Measurements from ENCODE around the gene OR8B4. TPM values are rescaled to one million over a fixed set of nuclear protein-coding genes. Genes with fewer than 3 reads are reported as not detected.

Gene OR8B4, protein sequence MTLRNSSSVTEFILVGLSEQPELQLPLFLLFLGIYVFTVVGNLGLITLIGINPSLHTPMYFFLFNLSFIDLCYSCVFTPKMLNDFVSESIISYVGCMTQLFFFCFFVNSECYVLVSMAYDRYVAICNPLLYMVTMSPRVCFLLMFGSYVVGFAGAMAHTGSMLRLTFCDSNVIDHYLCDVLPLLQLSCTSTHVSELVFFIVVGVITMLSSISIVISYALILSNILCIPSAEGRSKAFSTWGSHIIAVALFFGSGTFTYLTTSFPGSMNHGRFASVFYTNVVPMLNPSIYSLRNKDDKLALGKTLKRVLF
- polyA plus RNA-seq, result not detected

DNA sequence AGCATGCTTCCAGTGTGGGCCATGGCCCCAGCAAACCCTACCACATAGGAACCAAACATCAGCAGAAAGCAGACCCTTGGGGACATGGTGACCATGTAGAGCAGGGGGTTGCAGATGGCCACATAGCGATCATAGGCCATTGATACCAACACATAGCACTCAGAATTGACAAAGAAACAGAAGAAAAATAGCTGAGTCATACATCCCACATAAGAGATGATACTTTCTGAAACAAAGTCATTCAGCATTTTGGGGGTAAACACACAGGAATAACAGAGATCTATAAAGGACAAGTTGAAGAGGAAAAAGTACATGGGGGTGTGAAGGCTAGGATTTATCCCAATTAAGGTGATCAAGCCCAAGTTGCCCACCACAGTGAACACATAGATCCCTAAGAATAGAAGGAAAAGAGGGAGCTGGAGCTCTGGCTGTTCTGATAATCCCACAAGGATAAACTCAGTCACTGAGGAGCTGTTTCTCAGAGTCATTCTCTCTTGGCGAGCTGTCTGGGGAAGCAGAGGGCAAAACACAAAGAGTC is at the start of gene OR8B4:
Gene OR8B4 (minus strand): TSS at position 488 of the 538 bp plus-strand sequence. CDS start 0 bp downstream, at position 488.
- WGBS, 2 donors, result 83 to 84% methylated on average over 2 of the region's 2 CpGs

DNA sequence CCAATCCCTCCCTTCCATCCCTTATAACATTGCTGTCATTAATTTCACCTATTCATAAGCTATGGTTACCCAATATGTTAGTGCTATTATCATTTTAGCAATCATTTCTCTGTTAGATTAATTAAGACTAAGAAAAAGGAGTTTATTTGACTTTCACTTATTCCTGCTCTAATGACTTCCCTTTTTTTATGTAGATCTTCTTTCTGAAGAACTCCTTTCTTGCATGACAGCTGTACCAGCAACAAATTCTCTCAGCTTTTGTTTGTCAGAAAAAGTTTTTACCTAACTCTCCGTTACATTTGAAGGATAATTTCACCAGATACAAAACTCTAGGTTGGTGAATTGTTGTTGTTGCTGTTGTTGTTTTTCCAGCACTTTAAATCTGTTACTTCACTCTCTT is 49.4 kb upstream of the OR8B4 start:
- Histone ChIP-seq H3K4me3 (ENCODE audit: low read depth in 1 of 2, low read length in 2 of 2) (no peak overlapping the region), H3K4me1 (ENCODE audit: control insufficient read depth in 2 of 2, insufficient read depth in 2 of 2, low read length in 1 of 2) (no peaks in the 10 kb centered on the region), H3K27me3 (ENCODE audit: control insufficient read depth in 1 of 2, insufficient read depth in 2 of 2, low read length in 2 of 2) (peaks cover 0 to 2% of the 10 kb centered on the region in 2 donors), H3K36me3 (ENCODE audit: control insufficient read depth in 2 of 2, insufficient read depth in 2 of 2, low read length in 1 of 2) (no peaks in the 10 kb centered on the region), H3K27ac (ENCODE audit: low read depth in 2 of 2, low read length in 1 of 2) (no peak overlapping the region), H3K9me3 (ENCODE audit: control insufficient read depth in 2 of 2, insufficient read depth in 1 of 2, low read depth in 1 of 2, low read length in 1 of 2) (no peaks in the 10 kb centered on the region)
- 59 to 63% methylated on average over 1 of the region's 1 CpG for WGBS, 2 donors

More for the DNA sequence above, at the start of gene OR8B4:
- no peaks in the 10 kb centered on the region for H3K36me3 ChIP-seq (ENCODE audit: control insufficient read depth in 2 of 2, insufficient read depth in 2 of 2, low read length in 1 of 2)
- no peak within 1 kb of the TSS for H3K27ac ChIP-seq (ENCODE audit: low read depth in 2 of 2, low read length in 1 of 2)
- no peaks in the 10 kb centered on the region for H3K27me3 ChIP-seq (ENCODE audit: control insufficient read depth in 1 of 2, insufficient read depth in 2 of 2, low read length in 2 of 2)
- H3K4me3 ChIP-seq (ENCODE audit: low read depth in 1 of 2, low read length in 2 of 2), result no peak within 1 kb of the TSS
- H3K4me1 ChIP-seq (ENCODE audit: control insufficient read depth in 2 of 2, insufficient read depth in 2 of 2, low read length in 1 of 2), result no peaks in the 10 kb centered on the region
- H3K9me3 ChIP-seq (ENCODE audit: control insufficient read depth in 2 of 2, insufficient read depth in 1 of 2, low read depth in 1 of 2, low read length in 1 of 2), result no peaks in the 10 kb centered on the region

- Histone ChIP-seq H3K4me3 (ENCODE audit: low read depth in 1 of 2, low read length in 2 of 2) (no peak overlapping the region), H3K9me3 (ENCODE audit: control insufficient read depth in 2 of 2, insufficient read depth in 1 of 2, low read depth in 1 of 2, low read length in 1 of 2) (no peaks in the 10 kb centered on the region), H3K4me1 (ENCODE audit: control insufficient read depth in 2 of 2, insufficient read depth in 2 of 2, low read length in 1 of 2) (no peaks in the 10 kb centered on the region), H3K36me3 (ENCODE audit: control insufficient read depth in 2 of 2, insufficient read depth in 2 of 2, low read length in 1 of 2) (no peaks in the 10 kb centered on the region), H3K27me3 (ENCODE audit: control insufficient read depth in 1 of 2, insufficient read depth in 2 of 2, low read length in 2 of 2) (peaks cover 0 to 3% of the 10 kb centered on the region in 2 donors), H3K27ac (ENCODE audit: low read depth in 2 of 2, low read length in 1 of 2) (no peak overlapping the region)
- 65 to 74% methylated on average over 1 of the region's 1 CpG for WGBS, 2 donors
Measured at GRCh38 chr11:124473476-124473875, 48.8 kb upstream of the OR8B4 start.

GRCh38 chr11:124470561-124471227 is 46.0 kb upstream of the OR8B4 start:
- no peaks in the 10 kb centered on the region for H3K4me1 ChIP-seq (ENCODE audit: control insufficient read depth in 2 of 2, insufficient read depth in 2 of 2, low read length in 1 of 2)
- WGBS, 2 donors, result 64 to 71% methylated on average over 11 of the region's 11 CpGs
- peaks cover 0 to 3% of the 10 kb centered on the region in 2 donors for H3K27me3 ChIP-seq (ENCODE audit: control insufficient read depth in 1 of 2, insufficient read depth in 2 of 2, low read length in 2 of 2)
- no peaks in the 10 kb centered on the region for H3K36me3 ChIP-seq (ENCODE audit: control insufficient read depth in 2 of 2, insufficient read depth in 2 of 2, low read length in 1 of 2)
- H3K27ac ChIP-seq (ENCODE audit: low read depth in 2 of 2, low read length in 1 of 2), result no peak overlapping the region
- H3K4me3 ChIP-seq (ENCODE audit: low read depth in 1 of 2, low read length in 2 of 2), result no peak overlapping the region
- peaks cover 0 to 3% of the 10 kb centered on the region in 2 donors for H3K9me3 ChIP-seq (ENCODE audit: control insufficient read depth in 2 of 2, insufficient read depth in 1 of 2, low read depth in 1 of 2, low read length in 1 of 2)

- Histone ChIP-seq H3K27ac (ENCODE audit: low read depth in 2 of 2, low read length in 1 of 2) (no peak overlapping the region), H3K4me3 (ENCODE audit: low read depth in 1 of 2, low read length in 2 of 2) (no peak overlapping the region), H3K27me3 (ENCODE audit: control insufficient read depth in 1 of 2, insufficient read depth in 2 of 2, low read length in 2 of 2) (peaks cover 3% of the 10 kb centered on the region in 2 donors), H3K9me3 (ENCODE audit: control insufficient read depth in 2 of 2, insufficient read depth in 1 of 2, low read depth in 1 of 2, low read length in 1 of 2) (peaks cover 0 to 3% of the 10 kb centered on the region in 2 donors), H3K36me3 (ENCODE audit: control insufficient read depth in 2 of 2, insufficient read depth in 2 of 2, low read length in 1 of 2) (no peaks in the 10 kb centered on the region), H3K4me1 (ENCODE audit: control insufficient read depth in 2 of 2, insufficient read depth in 2 of 2, low read length in 1 of 2) (no peaks in the 10 kb centered on the region)
- 78 to 81% methylated on average over 8 of the region's 8 CpGs for WGBS, 2 donors
Measured at GRCh38 chr11:124467381-124467927, 42.8 kb upstream of the OR8B4 start.

- Histone ChIP-seq H3K36me3 (ENCODE audit: control insufficient read depth in 2 of 2, insufficient read depth in 2 of 2, low read length in 1 of 2) (no peaks in the 10 kb centered on the region), H3K9me3 (ENCODE audit: control insufficient read depth in 2 of 2, insufficient read depth in 1 of 2, low read depth in 1 of 2, low read length in 1 of 2) (peaks cover 0 to 3% of the 10 kb centered on the region in 2 donors), H3K27ac (ENCODE audit: low read depth in 2 of 2, low read length in 1 of 2) (no peak overlapping the region), H3K27me3 (ENCODE audit: control insufficient read depth in 1 of 2, insufficient read depth in 2 of 2, low read length in 2 of 2) (peaks cover 3% of the 10 kb centered on the region in 2 donors), H3K4me1 (ENCODE audit: control insufficient read depth in 2 of 2, insufficient read depth in 2 of 2, low read length in 1 of 2) (no peaks in the 10 kb centered on the region), H3K4me3 (ENCODE audit: low read depth in 1 of 2, low read length in 2 of 2) (no peak overlapping the region)
- WGBS, 2 donors, result 74 to 81% methylated on average over 4 of the region's 4 CpGs
Measured at GRCh38 chr11:124465368-124465767, 40.7 kb upstream of the OR8B4 start.

- no peaks in the 10 kb centered on the region for H3K36me3 ChIP-seq (ENCODE audit: control insufficient read depth in 2 of 2, insufficient read depth in 2 of 2, low read length in 1 of 2)
- WGBS, 2 donors, result 76 to 82% methylated on average over 5 of the region's 5 CpGs
- no peaks in the 10 kb centered on the region for H3K4me1 ChIP-seq (ENCODE audit: control insufficient read depth in 2 of 2, insufficient read depth in 2 of 2, low read length in 1 of 2)
- peaks cover 0 to 3% of the 10 kb centered on the region in 2 donors for H3K9me3 ChIP-seq (ENCODE audit: control insufficient read depth in 2 of 2, insufficient read depth in 1 of 2, low read depth in 1 of 2, low read length in 1 of 2)
- H3K27ac ChIP-seq (ENCODE audit: low read depth in 2 of 2, low read length in 1 of 2), result no peak overlapping the region
- H3K4me3 ChIP-seq (ENCODE audit: low read depth in 1 of 2, low read length in 2 of 2), result no peak overlapping the region
- H3K27me3 ChIP-seq (ENCODE audit: control insufficient read depth in 1 of 2, insufficient read depth in 2 of 2, low read length in 2 of 2), result peaks cover 0 to 3% of the 10 kb centered on the region in 2 donors
Measured at GRCh38 chr11:124463990-124464389, 39.3 kb upstream of the OR8B4 start.

- WGBS, 2 donors, result 62 to 78% methylated on average over 3 of the region's 3 CpGs
- Histone ChIP-seq H3K4me3 (ENCODE audit: low read depth in 1 of 2, low read length in 2 of 2) (no peak overlapping the region), H3K27ac (ENCODE audit: low read depth in 2 of 2, low read length in 1 of 2) (no peak overlapping the region), H3K4me1 (ENCODE audit: control insufficient read depth in 2 of 2, insufficient read depth in 2 of 2, low read length in 1 of 2) (no peaks in the 10 kb centered on the region), H3K9me3 (ENCODE audit: control insufficient read depth in 2 of 2, insufficient read depth in 1 of 2, low read depth in 1 of 2, low read length in 1 of 2) (peaks cover 0 to 3% of the 10 kb centered on the region in 2 donors), H3K36me3 (ENCODE audit: control insufficient read depth in 2 of 2, insufficient read depth in 2 of 2, low read length in 1 of 2) (no peaks in the 10 kb centered on the region), H3K27me3 (ENCODE audit: control insufficient read depth in 1 of 2, insufficient read depth in 2 of 2, low read length in 2 of 2) (peaks cover 0 to 3% of the 10 kb centered on the region in 2 donors)
Measured at GRCh38 chr11:124463324-124463723, 38.7 kb upstream of the OR8B4 start.

GRCh38 chr11:124460459-124460858 is 35.8 kb upstream of the OR8B4 start:
- WGBS, 2 donors, result 79 to 83% methylated on average over 1 of the region's 1 CpG
- Histone ChIP-seq H3K4me1 (ENCODE audit: control insufficient read depth in 2 of 2, insufficient read depth in 2 of 2, low read length in 1 of 2) (no peaks in the 10 kb centered on the region), H3K9me3 (ENCODE audit: control insufficient read depth in 2 of 2, insufficient read depth in 1 of 2, low read depth in 1 of 2, low read length in 1 of 2) (no peaks in the 10 kb centered on the region), H3K4me3 (ENCODE audit: low read depth in 1 of 2, low read length in 2 of 2) (no peak overlapping the region), H3K36me3 (ENCODE audit: control insufficient read depth in 2 of 2, insufficient read depth in 2 of 2, low read length in 1 of 2) (no peaks in the 10 kb centered on the region), H3K27me3 (ENCODE audit: control insufficient read depth in 1 of 2, insufficient read depth in 2 of 2, low read length in 2 of 2) (peaks cover 0 to 3% of the 10 kb centered on the region in 2 donors), H3K27ac (ENCODE audit: low read depth in 2 of 2, low read length in 1 of 2) (no peak overlapping the region)

All from esophagus (tissue), 2 donors.